GM19099 (cell line): ENCODE measurements around the gene ADGRD2.

Source experiments
- POLR2A ChIP-seq: IDR thresholded peaks from 3 replicates; pipeline ENCODE4 v1.6.1; 2011; ENCODE audit warnings: low read depth; ENCODE audit not compliant: insufficient read length; ENCODE audit errors: extremely low read depth

Gene ADGRD2

GRCh38 chr9:124450241-124450924 lies at the start of gene ADGRD2:
TSS of gene ADGRD2 (plus strand) at chr9:124450451. CDS start at chr9:124451667, 1,216 bp downstream.
- TF ChIP-seq POLR2A, result no peak

- TF ChIP-seq POLR2A, result no peak
These were observed 47.0 kb upstream of the ADGRD2 start for GRCh38 chr9:124403246-124403645.

GRCh38 chr9:124409410-124409809 lies 40.8 kb upstream of the ADGRD2 start:
- no peak for TF ChIP-seq POLR2A

GRCh38 chr9:124410321-124410913 lies 39.8 kb upstream of the ADGRD2 start:
- TF ChIP-seq POLR2A, result no peak

- no peak for TF ChIP-seq POLR2A
These were observed 38.6 kb upstream of the ADGRD2 start for GRCh38 chr9:124411514-124412227.

GRCh38 chr9:124412228-124412575 lies 38.0 kb upstream of the ADGRD2 start:
- no peak for TF ChIP-seq POLR2A

GRCh38 chr9:124414612-124415011 lies 35.6 kb upstream of the ADGRD2 start:
- TF ChIP-seq POLR2A, result no peak

- TF ChIP-seq POLR2A, result peak; percentile 68
These were observed 35.0 kb upstream of the ADGRD2 start, which contains the start of gene PSMB7 for GRCh38 chr9:124415102-124415851. TSS of gene PSMB7 (minus strand) at chr9:124415442. CDS start at chr9:124415425, 17 bp downstream.

GRCh38 chr9:124415852-124416484 lies 34.3 kb upstream of the ADGRD2 start:
- TF ChIP-seq POLR2A, result no peak

GRCh38 chr9:124419832-124420489 lies 30.3 kb upstream of the ADGRD2 start:
- no peak for TF ChIP-seq POLR2A

- no peak for TF ChIP-seq POLR2A
These were observed 29.2 kb upstream of the ADGRD2 start for GRCh38 chr9:124420991-124421543.

- no peak for TF ChIP-seq POLR2A
These were observed 27.1 kb upstream of the ADGRD2 start for GRCh38 chr9:124423155-124423554.

- no peak for TF ChIP-seq POLR2A
These were observed 26.7 kb upstream of the ADGRD2 start for GRCh38 chr9:124423591-124423990.

GRCh38 chr9:124426361-124426760 lies 23.9 kb upstream of the ADGRD2 start:
- no peak for TF ChIP-seq POLR2A
